HG03060 (cell line): ENCODE results near the gene SCARB1.
"Not testable (repeated sequence)": the region's sequence is repeated elsewhere in the genome, so short reads cannot be mapped to it uniquely, and the experiment has no call there.

Experiments
- ATAC-seq: cut with Tn5 transposase; IDR thresholded peaks from one replicate; pipeline ENCODE4 v1.9.1; 2021; ENCODE audit warnings: low read depth, moderate number of reproducible peaks; ENCODE audit not compliant: unreplicated experiment

Gene SCARB1, protein sequence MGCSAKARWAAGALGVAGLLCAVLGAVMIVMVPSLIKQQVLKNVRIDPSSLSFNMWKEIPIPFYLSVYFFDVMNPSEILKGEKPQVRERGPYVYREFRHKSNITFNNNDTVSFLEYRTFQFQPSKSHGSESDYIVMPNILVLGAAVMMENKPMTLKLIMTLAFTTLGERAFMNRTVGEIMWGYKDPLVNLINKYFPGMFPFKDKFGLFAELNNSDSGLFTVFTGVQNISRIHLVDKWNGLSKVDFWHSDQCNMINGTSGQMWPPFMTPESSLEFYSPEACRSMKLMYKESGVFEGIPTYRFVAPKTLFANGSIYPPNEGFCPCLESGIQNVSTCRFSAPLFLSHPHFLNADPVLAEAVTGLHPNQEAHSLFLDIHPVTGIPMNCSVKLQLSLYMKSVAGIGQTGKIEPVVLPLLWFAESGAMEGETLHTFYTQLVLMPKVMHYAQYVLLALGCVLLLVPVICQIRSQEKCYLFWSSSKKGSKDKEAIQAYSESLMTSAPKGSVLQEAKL

DNA sequence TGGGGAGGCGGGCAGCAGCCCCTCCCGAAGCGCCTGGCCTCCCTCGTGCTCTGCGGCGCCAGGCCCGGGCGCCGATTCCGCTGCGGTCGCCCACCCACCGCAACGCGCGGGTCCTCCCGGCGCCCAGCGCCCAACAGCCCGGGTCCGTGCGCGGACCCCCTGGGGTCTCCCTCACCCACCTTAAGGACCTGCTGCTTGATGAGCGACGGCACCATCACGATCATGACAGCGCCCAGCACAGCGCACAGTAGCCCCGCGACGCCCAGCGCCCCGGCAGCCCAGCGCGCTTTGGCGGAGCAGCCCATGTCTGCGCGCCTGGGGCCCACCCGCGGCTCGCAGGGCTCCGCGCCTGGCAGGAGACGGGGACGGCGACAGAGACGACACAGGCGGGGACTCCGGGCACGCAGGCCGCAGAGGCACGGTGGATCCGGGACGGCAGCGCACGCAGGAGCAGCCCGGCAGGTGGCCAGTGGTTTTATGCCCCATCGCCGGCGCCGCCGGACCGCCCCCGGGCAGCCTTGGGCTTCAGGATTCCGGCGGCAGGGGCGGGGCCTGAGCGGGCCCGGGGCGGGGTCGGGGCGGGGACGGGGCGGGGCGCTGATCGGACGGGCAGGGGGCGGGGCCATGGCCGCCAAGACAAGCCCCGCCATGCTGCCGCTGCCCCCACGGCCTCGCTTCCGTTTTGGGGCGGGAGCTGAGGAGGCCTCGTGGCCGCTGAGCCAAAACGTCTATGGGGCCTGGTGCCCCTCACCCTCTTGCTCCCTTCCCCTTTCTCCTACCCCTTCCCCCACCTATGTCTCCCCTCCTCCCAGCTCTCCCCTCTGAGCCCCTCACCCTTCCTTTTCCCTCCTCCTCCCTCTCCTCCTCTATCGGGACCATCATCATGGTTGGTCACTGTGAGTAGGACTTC, at the start of gene SCARB1:
TSS of gene SCARB1 (minus strand) at position 449 of the 910 bp plus-strand sequence. CDS start at position 305, 144 bp downstream.
- ATAC-seq = peak; percentile 38

DNA sequence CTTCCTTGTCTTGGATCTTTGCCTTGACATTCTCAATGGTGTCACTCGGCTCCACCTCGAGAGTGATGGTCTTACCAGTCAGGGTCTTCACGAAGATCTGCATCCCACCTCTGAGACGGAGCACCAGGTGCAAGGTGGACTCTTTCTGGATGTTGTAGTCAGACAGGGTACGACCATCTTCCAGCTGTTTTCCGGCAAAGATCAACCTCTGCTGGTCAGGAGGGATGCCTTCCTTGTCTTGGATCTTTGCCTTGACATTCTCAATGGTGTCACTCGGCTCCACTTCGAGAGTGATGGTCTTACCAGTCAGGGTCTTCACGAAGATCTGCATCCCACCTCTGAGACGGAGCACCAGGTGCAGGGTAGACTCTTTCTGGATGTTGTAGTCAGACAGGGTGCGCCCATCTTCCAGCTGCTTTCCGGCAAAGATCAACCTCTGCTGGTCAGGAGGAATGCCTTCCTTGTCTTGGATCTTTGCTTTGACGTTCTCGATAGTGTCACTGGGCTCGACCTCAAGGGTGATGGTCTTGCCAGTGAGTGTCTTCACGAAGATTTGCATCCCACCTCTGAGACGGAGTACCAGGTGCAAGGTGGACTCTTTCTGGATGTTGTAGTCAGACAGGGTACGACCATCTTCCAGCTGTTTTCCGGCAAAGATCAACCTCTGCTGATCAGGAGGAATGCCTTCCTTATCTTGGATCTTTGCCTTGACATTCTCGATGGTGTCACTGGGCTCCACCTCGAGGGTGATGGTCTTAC, 49.0 kb upstream of the SCARB1 start:
- ATAC-seq = not testable (repeated sequence)

DNA sequence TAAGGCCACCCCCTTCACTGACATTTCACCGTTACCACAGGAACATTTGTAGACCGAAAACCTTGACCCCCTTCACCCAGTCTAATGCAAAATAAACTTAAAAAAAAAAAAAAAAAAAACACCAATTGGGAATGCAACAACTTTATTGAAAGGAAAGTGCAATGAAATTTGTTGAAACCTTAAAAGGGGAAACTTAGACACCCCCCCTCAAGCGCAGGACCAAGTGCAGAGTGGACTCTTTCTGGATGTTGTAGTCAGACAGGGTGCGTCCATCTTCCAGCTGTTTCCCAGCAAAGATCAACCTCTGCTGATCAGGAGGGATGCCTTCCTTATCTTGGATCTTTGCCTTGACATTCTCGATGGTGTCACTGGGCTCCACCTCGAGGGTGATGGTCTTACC, 47.9 kb upstream of the SCARB1 start:
- not testable (repeated sequence) for ATAC-seq

DNA sequence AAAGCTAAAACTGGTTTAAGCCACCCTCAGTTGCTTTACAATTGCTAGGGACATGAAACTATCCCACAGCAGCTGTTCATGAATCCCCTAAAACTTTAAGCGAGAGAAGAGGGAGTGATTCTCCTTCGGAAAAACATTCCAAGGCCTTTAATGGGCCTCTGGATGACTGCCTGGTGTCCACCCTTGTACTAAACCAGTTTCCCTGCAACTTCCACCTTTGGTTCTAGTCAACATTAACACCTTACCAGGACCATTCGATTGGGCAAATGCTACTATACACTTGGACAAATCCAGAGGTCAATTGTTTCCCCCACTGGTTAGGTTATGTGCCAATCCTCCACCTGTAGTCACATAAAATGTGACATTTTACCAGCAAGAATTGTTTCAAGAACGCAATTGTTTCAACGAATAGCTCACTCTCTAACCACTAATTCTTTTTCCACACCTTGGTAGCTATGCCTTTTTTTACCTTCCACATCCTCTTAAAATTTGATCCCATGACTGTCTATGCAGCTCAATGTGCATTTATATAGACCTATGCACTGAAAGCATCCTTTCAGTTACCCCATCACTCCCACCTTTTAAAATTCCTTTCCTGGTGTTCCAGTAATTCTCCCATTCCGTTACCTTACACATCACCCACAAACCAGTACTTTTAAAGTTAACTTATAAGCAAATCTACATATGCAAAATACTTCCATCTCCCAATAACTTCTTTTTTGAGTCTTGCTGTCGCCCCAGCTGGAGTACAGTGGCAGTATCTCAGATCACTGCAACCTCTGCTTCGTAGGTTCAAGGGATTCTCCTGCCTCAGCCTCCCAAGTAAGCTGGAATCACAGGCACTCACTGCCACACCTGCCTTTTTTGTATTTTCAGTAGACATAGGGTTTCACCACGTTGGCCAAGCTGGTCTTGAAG, 47.2 kb upstream of the SCARB1 start:
- ATAC-seq = no peak

DNA sequence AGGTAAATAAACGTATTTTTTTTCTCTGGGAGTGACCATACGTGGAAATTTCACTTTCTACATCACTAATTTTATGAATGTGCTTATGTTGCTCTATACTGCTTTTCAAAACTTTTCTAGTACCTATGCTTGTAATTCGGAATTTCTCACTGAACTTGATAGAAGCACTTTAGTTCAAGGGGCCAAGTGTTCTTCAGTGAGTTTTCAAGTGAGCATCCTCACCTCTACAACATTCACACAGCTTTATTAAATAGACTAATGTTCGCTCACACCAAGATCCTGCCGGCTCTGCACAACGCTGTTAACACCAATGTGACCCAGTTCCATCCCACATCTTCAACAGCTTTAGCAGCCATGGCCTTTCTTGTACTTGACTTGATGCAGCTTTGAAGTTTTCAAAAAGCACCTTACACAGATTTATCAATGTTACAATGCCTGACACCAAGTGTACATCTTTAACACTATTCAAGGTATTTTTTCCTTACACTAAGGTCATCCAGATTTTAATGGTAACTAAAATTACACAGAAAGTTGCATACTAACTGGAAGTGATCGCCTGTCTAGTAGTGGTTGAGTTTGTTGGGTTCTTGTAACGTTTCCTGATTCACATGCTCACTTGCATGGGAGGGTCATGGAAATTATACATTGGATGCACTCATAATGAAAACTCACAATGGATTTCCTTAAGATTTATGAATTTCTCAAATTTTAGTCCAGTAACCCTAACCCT, 46.3 kb upstream of the SCARB1 start:
- no peak for ATAC-seq

DNA sequence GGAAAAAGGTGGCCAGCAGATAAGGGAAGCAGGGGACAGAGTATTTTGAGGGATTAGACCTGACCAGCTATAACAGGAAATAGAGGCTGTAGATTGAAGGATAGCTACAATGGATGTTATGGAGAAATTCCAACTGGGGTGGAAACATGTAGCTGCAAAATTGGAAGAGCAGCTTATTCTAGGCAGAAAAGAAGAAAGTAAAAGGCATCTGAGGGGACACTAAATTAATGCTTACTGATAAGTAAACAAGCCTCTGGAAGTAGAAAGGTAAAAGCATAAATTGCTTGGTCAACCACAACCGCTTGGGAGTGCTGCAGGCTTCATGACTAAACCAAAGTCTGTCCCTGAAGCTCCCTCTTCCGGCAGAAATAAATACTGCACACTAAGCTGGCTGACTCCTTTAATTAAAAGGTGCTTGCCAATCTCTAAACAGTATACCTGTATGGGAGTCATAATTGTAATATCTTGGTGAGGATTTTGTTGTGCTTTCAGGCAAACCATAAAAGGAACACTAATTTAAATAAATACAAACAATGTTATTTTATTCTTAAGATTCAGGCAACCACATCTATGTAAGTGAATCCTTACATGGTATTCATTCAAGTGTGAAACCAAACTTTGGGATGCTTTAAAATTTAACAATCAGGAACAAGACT, 43.1 kb upstream of the SCARB1 start:
- ATAC-seq = peak; percentile 36

DNA sequence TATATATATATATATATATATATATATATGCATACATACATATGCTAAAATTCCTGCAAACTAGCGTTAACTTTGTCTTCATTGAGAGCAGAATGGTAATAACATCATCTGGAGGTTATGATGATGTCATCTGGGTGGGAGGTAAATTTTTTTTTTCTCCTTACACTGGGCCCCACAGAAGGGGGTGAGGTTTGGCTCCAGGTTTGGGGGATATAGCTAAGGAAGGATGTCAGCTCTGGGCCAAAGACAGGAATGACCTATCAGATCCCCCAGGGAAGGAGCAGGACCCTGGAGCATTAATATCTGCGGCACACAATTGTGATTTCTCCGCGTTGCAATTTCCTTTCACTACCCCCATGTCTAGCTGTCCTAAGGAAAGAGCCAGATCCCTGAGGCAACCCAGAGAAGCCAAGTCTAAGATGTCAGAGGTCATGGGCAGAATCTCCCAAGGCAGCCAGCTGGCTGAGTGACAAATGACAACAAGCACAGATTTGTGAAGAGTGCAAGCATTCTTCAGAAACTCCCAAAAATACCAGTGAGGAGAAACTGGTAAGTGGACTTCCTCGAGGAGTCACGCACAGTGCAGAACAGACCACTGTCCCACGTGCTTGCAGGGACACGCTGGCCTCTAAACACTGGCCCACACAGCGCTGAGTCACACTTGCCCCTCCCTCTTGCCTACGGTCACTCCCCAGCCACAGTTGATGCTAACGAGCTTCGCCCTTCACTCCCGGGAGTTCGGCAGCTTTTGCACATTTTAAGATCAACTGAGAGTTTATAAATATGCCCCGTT, 40.8 kb upstream of the SCARB1 start:
- no peak for ATAC-seq

DNA sequence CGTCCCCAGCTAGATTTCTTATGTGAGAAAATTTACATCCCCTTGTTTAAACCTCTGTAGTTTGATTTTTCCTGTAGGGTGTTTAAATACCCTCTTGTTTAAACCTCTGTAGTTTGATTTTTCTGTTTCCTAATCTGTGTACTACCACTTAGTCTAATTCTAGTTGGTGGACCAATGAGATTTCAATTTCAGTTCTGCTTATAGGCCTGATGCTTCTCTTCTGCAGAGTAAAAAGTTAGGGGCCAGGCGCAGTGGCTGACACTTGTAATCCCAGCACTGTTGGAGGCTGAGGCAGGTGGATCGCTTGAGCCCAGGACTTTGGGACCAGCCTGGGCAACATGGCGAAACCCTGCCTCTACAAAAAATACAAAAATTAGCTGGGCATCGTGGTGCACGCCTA, 39.3 kb upstream of the SCARB1 start:
- no peak for ATAC-seq

DNA sequence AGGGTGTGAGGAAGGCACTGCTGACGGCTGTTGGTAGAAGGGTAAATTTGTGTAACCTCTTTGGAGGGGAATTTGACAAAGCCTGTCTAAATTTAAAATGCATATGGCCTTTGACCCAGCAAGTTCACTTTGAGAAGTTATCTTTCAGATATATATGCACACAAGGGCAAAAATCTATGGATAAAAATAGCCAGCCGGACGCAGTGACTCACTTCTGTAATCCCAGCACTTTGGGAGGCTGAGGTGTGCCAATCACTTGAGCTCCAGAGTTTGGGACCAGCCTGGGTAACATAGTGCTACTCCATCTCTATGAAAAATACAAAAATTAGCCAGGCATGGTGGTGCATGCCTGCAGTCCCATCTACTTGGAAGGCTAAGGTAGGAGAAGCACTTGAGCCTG, 37.3 kb upstream of the SCARB1 start:
- no peak for ATAC-seq

DNA sequence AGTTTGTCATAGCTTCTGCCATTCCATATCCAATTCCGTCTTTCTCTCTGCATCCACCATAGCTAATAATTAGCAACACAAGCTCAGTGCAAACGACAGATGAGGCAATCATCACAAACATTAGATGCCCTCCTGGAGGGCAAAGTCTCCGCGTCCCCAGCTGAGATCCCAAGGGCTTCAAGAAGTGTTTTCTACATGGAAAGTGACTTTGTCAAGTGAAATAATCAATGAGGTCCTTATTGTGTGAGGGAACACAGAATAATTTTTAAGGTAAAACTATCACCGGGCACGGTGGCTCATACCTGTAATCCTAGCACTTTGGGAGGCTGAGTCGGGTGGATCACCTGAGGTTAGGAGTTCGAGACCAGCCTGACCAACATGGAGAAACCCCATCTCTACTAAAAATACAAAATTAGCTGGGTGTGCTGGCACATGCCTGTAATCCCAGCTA, 36.7 kb upstream of the SCARB1 start:
- not testable (repeated sequence) for ATAC-seq

DNA sequence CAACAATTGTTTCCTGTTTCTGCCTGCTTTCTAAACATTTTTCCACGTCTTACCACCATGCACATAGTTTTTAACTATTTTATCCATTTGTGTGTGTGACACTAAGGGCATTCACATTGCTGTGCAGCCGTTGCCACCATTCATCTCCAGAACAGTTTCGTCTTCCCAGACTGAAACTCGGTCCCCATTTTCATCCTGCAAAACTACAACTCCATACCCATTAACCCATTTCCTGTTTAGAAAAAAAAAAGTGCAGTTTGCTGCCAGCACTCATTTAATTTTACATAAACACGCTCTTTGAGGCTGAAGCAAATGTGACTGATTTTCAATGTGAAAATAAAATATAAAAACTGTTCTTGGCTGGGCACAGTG, 35.2 kb upstream of the SCARB1 start:
- no peak for ATAC-seq

DNA sequence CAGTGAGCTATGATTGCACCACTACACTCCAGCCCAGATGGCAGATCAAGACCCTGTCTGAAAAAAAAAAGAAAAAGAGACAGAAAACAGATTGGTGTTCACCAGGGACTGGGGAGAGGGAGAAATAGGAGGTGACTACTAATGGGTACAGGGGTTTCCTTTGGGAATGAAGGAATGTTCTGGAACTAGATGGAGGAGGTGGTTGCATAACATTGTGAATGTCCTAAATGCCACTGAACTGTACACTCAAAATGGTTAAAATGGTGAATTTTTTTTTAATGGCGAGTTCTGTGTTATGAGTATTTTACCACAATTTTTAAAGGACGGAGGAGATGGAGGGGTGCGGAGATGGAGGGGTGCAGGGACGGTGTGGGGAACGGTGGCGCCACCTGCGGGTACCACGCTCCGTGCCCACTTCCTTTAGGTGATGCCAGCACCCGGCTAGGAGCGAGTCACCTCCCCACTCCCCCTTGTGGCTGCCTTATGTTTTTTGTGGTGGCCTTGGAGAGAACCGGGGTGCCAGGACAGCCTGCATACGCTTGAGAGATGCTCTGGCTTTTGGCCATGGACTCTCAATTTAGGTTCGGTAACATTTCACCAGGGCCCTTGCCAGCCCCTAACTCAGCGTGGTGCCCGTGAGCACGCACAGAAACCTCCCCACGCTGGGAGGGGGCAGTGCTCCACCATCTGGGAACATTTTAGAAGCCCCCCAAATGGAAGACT, 34.7 kb upstream of the SCARB1 start:
- no peak for ATAC-seq

DNA sequence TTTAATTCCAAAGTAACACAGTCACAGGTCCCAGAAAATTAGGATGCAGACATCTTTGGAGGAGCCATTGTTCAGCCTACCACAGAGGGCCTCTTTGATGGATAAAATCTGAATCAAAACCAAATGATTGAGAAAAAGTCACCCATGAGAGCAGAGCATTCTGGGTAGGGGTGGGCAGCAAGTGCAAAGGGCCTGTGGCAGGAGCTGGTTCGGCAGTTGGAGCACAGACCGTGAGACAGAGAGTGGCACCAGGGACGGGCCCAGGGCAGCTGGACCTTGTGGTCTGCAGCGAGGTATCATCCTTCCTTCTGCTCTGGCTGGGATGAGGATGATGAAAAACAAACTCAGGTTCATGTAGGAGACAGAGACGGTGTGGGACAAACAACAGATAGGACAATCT, 32.8 kb upstream of the SCARB1 start:
- no peak for ATAC-seq

DNA sequence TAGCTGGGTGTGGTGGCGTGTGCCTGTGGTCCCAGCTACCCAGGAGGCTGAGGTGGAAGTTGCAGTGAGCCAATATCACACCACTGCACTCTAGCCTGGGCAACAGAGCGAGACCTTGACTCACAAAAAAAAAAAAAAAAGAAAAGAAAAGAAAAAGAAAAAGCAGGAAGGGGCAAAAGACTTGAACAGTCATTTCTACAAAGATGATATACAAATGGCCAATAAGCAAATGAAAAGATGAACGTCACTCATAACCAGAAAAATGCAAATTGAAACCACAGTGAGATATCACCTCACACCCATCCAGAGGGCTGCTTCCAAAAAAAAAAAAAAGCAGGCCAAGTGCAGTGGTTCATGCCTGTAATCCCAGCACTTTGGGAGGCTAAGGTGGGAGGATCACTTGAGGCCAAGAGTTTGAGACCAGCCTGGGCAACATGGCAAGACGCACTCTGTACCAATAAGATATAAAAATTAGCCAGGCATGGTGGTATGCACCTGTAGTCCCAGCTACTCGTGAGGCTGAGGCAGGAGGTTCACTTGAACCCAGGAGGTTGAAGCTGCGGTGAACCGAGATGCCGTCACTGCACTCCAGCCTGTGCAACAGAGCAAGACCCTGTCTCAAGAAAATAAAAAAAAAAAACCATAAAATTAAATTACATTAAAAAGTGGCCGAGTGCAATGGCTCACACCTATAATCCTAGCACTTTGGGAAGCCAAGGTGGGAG, 30.3 kb upstream of the SCARB1 start:
- ATAC-seq = peak; percentile 80

DNA sequence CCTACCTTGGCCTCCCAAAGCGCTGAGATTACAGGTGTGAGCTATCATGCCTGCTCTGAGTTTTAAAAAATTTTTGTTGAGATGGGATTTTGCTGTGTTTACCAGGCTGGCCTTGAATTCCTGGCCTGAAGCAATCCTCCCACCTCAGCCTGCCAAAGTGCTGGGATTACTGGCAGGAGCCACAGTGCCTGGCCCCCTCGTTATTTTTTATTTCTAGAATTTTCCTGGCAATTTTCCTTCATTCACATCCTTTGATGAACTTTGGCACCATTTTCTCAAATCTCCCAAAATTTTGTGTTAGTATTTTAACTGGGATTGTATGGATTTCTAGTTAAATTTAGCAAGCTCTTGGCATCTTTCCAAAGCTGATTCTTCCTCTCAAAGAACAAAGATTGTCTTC, 24.6 kb upstream of the SCARB1 start:
- no peak for ATAC-seq

DNA sequence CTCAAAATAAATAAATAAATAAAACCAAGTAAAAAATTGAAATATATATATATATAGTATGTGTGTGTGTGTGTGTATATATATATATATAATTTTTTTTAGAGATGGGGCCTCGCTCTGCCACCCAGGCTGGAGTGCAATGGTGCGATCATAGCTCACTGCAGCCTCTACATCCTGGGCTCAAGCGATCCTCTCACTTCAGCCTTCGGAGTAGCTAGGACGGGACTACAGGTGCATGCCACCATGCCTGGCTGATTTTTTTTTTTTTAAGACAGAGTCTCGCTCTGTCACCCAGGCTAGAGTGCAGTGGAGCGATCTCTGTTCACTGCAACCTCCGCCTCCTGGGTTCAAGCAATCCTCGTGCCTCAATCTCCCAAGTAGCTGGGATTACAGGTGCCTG, 24.1 kb upstream of the SCARB1 start:
- not testable (repeated sequence) for ATAC-seq
